Prostate gland (tissue), 2 donors: Measurements from ENCODE around the gene CACNA1H. TPM values are rescaled to one million over a fixed set of nuclear protein-coding genes. Genes with fewer than 3 reads are reported as not detected.

Experiments used
- DNase-seq: peaks from one replicate; pipeline ENCODE4 v3.0.0-alpha.2; 2019; ENCODE audit warnings: low spot score
- H3K27ac ChIP-seq, 2 donors: fragments of 200-600 bp; sonication (generic); 2 replicates each; pipeline ENCODE4 v1.5.1; 2017 to 2019
- H3K27me3 ChIP-seq: fragments of 200-600 bp; sonication (generic); replicated peaks from 2 replicates; pipeline ENCODE4 v1.5.1; 2019; ENCODE audit not compliant: insufficient read depth
- H3K36me3 ChIP-seq, 2 donors: fragments of 200-600 bp; sonication (generic); 1 replicate in 1 of 2; 2 replicates in 1 of 2; pipeline versions ENCODE4 v1.5.1 to v1.8.1; 2017 to 2019
- H3K4me1 ChIP-seq: fragments of 200-600 bp; sonication (generic); replicated peaks from 2 replicates; pipeline ENCODE4 v1.5.1; 2019
- H3K4me3 ChIP-seq, 2 donors: fragments of 200-600 bp; sonication (generic); 2 replicates each; pipeline ENCODE4 v1.5.1; 2017 to 2019
- H3K9me3 ChIP-seq: fragments of 200-600 bp; sonication (generic); 2 replicates; pipeline ENCODE4 v1.5.1; 2017
- CTCF ChIP-seq, 4 experiments: fragments of 200-600 bp in 2 of 4; fragments of 450-650 bp in 2 of 4; sonication (generic) in 2 of 4; IDR thresholded peaks; 1 replicate in 3 of 4; 2 replicates in 1 of 4; pipeline ENCODE4 v1.5.1; 2016 to 2019; ENCODE audit warnings: antibody characterized with exemption in 4 of 4, mild to moderate bottlenecking in 2 of 4, moderate library complexity in 2 of 4
- POLR2A ChIP-seq: fragments of 450-650 bp; IDR thresholded peaks from one replicate; pipeline ENCODE4 v1.6.1; 2016; ENCODE audit warnings: antibody characterized with exemption, mild to moderate bottlenecking
- POLR2AphosphoS5 ChIP-seq: sonication (generic); formaldehyde crosslinking; IDR thresholded peaks from one replicate; pipeline ENCODE4 v1.6.1; 2017; ENCODE audit warnings: antibody characterized with exemption
- WGBS: methylation state at CpG from one replicate; pipeline ENCODE4 v1.1.5; 2018; 5-methylcytosine and 5-hydroxymethylcytosine counted together
- intact Hi-C: fragments of 100-400 bp; cut with DNase I; formaldehyde crosslinking; loops from one replicate; pipeline ENCODE4 v1.14.2; 2022
- total RNA-seq, 2 donors: library from RNA; depleted of rRNA; stranded (reverse); fragments of >200 nt; gene quantifications; one replicate each; pipeline ENCODE4 v1.1.0, GENCODE V29; 2016

Gene CACNA1H
- total RNA-seq, 2 donors from 2014 or later = 32.5 to 111 TPM

GRCh38 chr16:1169285-1170075 is 16.6 kb downstream of the CACNA1H start:
- no peak for DNase-seq
- intact Hi-C loops = no loop called here

DNA sequence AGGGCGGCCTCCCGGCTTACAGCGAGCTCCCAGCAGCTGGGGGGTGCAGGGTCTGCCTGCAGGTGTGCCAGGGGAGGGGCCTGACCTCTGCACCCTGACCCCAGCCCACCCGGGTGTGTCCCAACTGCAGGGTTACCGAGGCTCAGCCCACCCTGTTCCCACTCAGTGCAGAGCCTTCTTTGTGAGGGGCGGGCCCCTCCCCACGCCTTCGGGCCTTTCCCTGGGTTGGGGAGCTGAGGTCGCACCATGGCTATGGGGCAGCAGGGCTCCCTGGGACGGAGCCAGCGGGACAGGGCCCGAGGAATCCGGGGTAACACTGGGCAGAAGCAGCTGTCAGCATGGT is 17.1 kb downstream of the CACNA1H start:
- WGBS = 43% methylated on average over 13 of the region's 13 CpGs
- Histone ChIP-seq H3K27me3 (no peaks in the 10 kb centered on the region), H3K4me1 (no peaks in the 10 kb centered on the region), H3K36me3 (no peaks in the 10 kb centered on the region), H3K27ac (peak overlapping the region; percentile 64 to 67), H3K4me3 (no peak overlapping the region), H3K9me3 (no peaks in the 10 kb centered on the region)
- intact Hi-C loops = no loop called here
- DNase-seq = no peak
- TF ChIP-seq POLR2AphosphoS5 = no peak
- no peak for TF ChIP-seq CTCF (IDR thresholded peaks at IDR 0.05)
- TF ChIP-seq POLR2A = no peak

More at GRCh38 chr16:1169285-1170075, 16.6 kb downstream of the CACNA1H start:
- 59% methylated on average over 45 of the region's 45 CpGs for WGBS
- Histone ChIP-seq H3K4me3 (no peak overlapping the region), H3K27me3 (no peaks in the 10 kb centered on the region), H3K27ac (peak overlapping the region; percentile 64 to 67), H3K9me3 (no peaks in the 10 kb centered on the region), H3K36me3 (no peaks in the 10 kb centered on the region), H3K4me1 (no peaks in the 10 kb centered on the region)
- peak; percentile 14 for TF ChIP-seq POLR2AphosphoS5
- TF ChIP-seq CTCF (IDR thresholded peaks at IDR 0.05) = no peak
- TF ChIP-seq POLR2A = no peak

DNA sequence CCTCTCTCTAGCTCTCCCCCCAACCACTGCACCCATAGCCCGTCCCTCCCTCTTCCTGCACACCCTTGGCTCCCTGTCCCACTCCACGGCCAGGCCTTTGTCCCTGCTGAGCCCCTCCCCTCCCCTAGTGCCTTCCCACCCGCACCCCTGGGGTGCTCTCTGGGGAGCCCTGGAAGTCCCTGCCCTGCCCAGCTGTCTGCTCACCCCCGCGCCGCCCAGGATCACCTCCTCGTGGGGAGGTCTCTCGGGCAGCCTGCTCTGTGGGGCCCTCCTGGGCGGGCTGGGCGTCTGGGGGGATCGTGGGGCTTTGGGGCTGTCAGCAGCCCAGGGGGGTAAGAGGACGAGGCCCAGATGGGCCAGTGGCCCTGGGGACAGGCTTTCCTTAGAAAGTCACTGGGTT is 18.1 kb downstream of the CACNA1H start:
- no peak for DNase-seq
- TF ChIP-seq CTCF (IDR thresholded peaks at IDR 0.05) (no peak), POLR2A (no peak), POLR2AphosphoS5 (no peak)
- H3K27ac ChIP-seq = peak overlapping the region; percentile 36 to 64
- H3K4me3 ChIP-seq = no peak overlapping the region
- intact Hi-C loops = no loop called here
- H3K27me3 ChIP-seq = no peaks in the 10 kb centered on the region
- H3K36me3 ChIP-seq = no peaks in the 10 kb centered on the region
- no peaks in the 10 kb centered on the region for H3K4me1 ChIP-seq
- H3K9me3 ChIP-seq = no peaks in the 10 kb centered on the region
- 76% methylated on average over 12 of the region's 12 CpGs for WGBS

DNA sequence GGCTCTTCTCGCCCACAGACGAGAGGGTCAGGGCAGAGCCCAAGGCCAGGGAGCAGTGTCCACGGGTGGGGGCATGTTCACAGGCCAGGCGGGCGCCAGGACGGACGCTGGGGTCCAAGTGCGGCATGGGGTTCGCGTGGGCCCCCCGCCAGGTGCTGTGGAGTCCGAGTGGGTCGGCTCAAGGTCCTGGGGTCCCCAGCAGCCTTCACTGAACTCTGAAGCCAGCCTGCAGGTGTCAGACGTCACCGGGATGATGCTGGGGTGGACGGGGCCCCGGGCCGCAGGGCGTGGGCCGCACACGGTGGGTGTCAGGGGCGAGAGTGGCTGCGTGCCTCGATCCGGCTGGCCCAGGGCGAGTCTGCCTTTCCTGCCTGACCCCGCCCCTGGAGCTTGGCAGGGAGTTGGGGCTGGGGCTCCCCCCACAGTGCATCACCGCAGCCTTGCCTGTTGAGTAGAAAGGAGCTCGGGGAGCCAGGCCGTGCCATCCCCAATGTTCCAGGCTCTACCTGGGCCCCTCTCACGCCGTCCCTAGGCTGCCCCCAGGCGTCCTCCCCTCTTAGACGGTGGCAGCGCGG is 19.0 kb downstream of the CACNA1H start:
- Histone ChIP-seq H3K27me3 (no peaks in the 10 kb centered on the region), H3K4me1 (no peaks in the 10 kb centered on the region), H3K36me3 (no peaks in the 10 kb centered on the region), H3K9me3 (no peaks in the 10 kb centered on the region), H3K4me3 (no peak overlapping the region), H3K27ac (peak overlapping the region; percentile 36 to 64)
- TF ChIP-seq CTCF (IDR thresholded peaks at IDR 0.05) (no peak), POLR2A (no peak), POLR2AphosphoS5 (no peak)
- intact Hi-C loops = no loop called here
- DNase-seq = no peak
- WGBS = 74% methylated on average over 34 of the region's 36 CpGs

DNA sequence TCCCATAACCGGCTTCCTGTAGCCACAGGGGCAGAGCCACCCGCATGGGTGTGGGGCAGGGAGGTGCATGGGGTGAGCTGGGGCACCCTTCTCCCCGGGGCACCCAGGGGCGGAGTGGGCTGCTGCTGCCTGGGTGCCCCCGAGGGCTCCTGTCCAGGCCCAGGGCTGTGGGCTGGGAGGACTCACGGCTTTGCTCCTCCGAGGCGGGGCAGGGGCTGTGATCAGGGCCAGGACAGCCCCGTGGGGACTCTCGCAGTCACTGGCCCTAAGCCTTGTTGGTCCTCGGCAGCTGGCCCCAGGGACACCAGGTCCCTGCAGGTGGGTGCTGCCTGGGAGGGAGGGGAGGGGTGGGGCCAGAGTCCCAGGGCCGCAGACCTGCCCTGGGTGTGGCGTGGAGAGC is 19.7 kb downstream of the CACNA1H start:
- H3K27me3 ChIP-seq = no peaks in the 10 kb centered on the region
- H3K36me3 ChIP-seq = no peaks in the 10 kb centered on the region
- 77% methylated on average over 9 of the region's 13 CpGs for WGBS
- no peaks in the 10 kb centered on the region for H3K4me1 ChIP-seq
- no peak overlapping the region for H3K4me3 ChIP-seq
- DNase-seq = no peak
- H3K27ac ChIP-seq = peak overlapping the region in 1 of 2 donors; percentile 64
- intact Hi-C loops = no loop called here
- H3K9me3 ChIP-seq = no peaks in the 10 kb centered on the region
- TF ChIP-seq POLR2A = no peak
- no peak for TF ChIP-seq POLR2AphosphoS5
- TF ChIP-seq CTCF (IDR thresholded peaks at IDR 0.05) = no peak
